PC-9 (cell line): ENCODE measurements around the gene TBX2. TPM values are rescaled to one million over a fixed set of nuclear protein-coding genes. Genes with fewer than 3 reads are reported as not detected.

Experiments
- BruUV-seq: library from RNA; stranded (reverse); fragments of 400-500 nt; replicated peaks from 2 replicates; lab custom pipeline; 2021; lab: Mats Ljungman, UMichigan
- CTCF ChIA-PET: fragments of 300-600 bp; sonication (Branson Sonifier 250); formaldehyde crosslinking; loops from one replicate; lab custom pipeline; 2022; ENCODE audit warnings: antibody characterized with exemption; lab: Charles Lee
- POLR2A ChIA-PET: fragments of 300-600 bp; sonication (Branson Sonifier 250); formaldehyde crosslinking; loops from one replicate; lab custom pipeline; 2022; ENCODE audit warnings: antibody characterized with exemption; ENCODE audit not compliant: unreplicated experiment; lab: Charles Lee
- DNase-seq, 2 experiments: peaks; one replicate each; pipeline versions ENCODE4 v3.0.0 to v3.0.0-alpha.2; 2015 to 2022; ENCODE audit warnings: mixed read lengths in 1 of 2
- H2AFZ ChIP-seq: fragments of 200-600 bp; sonication (generic); 2 replicates; pipeline ENCODE4 v1.8.1; 2017; ENCODE audit warnings: antibody characterized with exemption
- H3F3A ChIP-seq: fragments of 200-600 bp; sonication (generic); 2 replicates; pipeline ENCODE4 v1.8.1; 2017; ENCODE audit warnings: antibody characterized with exemption, mild to moderate bottlenecking, low read depth; ENCODE audit not compliant: insufficient read depth
- H3K27ac ChIP-seq: fragments of 200-600 bp; sonication (generic); 2 replicates; pipeline ENCODE4 v1.6.1; 2016; ENCODE audit warnings: mixed run types
- H3K27me3 ChIP-seq: fragments of 200-600 bp; sonication (generic); 2 replicates; pipeline ENCODE4 v1.6.1; 2016; ENCODE audit warnings: low read depth, mixed run types; ENCODE audit not compliant: insufficient read depth
- H3K36me3 ChIP-seq: fragments of 200-600 bp; sonication (generic); 2 replicates; pipeline ENCODE4 v1.6.1; 2016; ENCODE audit warnings: low read depth, mixed run types
- H3K4me1 ChIP-seq: fragments of 200-600 bp; sonication (generic); replicated peaks from 2 replicates; pipeline ENCODE4 v1.6.1; 2016; ENCODE audit warnings: mixed run types; ENCODE audit not compliant: insufficient read depth
- H3K4me2 ChIP-seq: fragments of 200-600 bp; sonication (generic); 2 replicates; pipeline ENCODE4 v1.6.1; 2017; ENCODE audit warnings: mixed run types
- H3K4me3 ChIP-seq: fragments of 200-600 bp; sonication (generic); 2 replicates; pipeline ENCODE4 v1.6.1; 2016; ENCODE audit warnings: mixed run types
- H3K79me2 ChIP-seq: fragments of 200-600 bp; sonication (generic); 2 replicates; pipeline ENCODE4 v1.6.1; 2017; ENCODE audit warnings: low read depth, mixed run types
- H3K9me2 ChIP-seq: fragments of 200-600 bp; sonication (generic); 2 replicates; pipeline ENCODE4 v1.8.1; 2017; ENCODE audit warnings: mild to moderate bottlenecking; ENCODE audit not compliant: insufficient read depth
- H3K9me3 ChIP-seq: fragments of 200-600 bp; sonication (generic); 2 replicates; pipeline ENCODE4 v1.8.1; 2016; ENCODE audit warnings: low read depth; ENCODE audit not compliant: insufficient read depth
- H4K20me1 ChIP-seq: fragments of 200-600 bp; sonication (generic); 2 replicates; pipeline ENCODE4 v1.8.1; 2017; ENCODE audit not compliant: insufficient read depth
- CTCF ChIP-seq: fragments of 200-600 bp; sonication (generic); conservative IDR thresholded peaks from 2 replicates; pipeline ENCODE4 v1.6.1; 2017; ENCODE audit warnings: mixed run types, antibody characterized with exemption, mild to moderate bottlenecking, moderate library complexity
- EZH2 ChIP-seq: fragments of 200-600 bp; sonication (generic); IDR thresholded peaks from 2 replicates; pipeline ENCODE4 v1.8.0; 2017; ENCODE audit warnings: antibody characterized with exemption, low read depth
- intact Hi-C: fragments of 100-400 bp; cut with micrococcal nuclease; formaldehyde crosslinking; loops from one replicate; pipeline ENCODE4 v1.10.0; 2022; ENCODE audit not compliant: unreplicated experiment
- total RNA-seq: library from RNA; stranded (reverse); gene quantifications from 2 replicates; pipeline ENCODE4 v1.2.3, GENCODE V29; 2021

TBX2 gene
- total RNA-seq, 1 experiment from 2014 or later = 0.44 TPM

GRCh38 chr17:61414141-61414935 lies 14.7 kb downstream of the TBX2 start:
- 0 out of 2 replicates have a peak, but pooled peaks cover 6% of the 10 kb centered on the region for H3K4me1 ChIP-seq
- no peaks in the 10 kb centered on the region for H4K20me1 ChIP-seq
- ChIA-PET CTCF (interaction anchor here (0.5 kb wide), 1 partner anchor 64 kb away, joined by 4 read pairs; no protein-coding TSS in a partner anchor), POLR2A (no interaction called here)
- H3K9me3 ChIP-seq = no peaks in the 10 kb centered on the region
- no TSS peak for BruUV-seq
- TF ChIP-seq EZH2 = no peak
- TF ChIP-seq CTCF = no peak
- DNase-seq = no peak
- no peaks in the 10 kb centered on the region for H3K36me3 ChIP-seq
- intact Hi-C loops = loop anchor here (5.0 kb wide), 2 partner anchors 223 to 412 kb away; no protein-coding TSS in a partner anchor
- H3K27ac ChIP-seq = no peak overlapping the region
- no peak overlapping the region for H2AFZ ChIP-seq
- H3K27me3 ChIP-seq = no peaks in the 10 kb centered on the region
- no peak overlapping the region for H3K4me2 ChIP-seq
- H3K4me3 ChIP-seq = no peak overlapping the region
- no peaks in the 10 kb centered on the region for H3K79me2 ChIP-seq
- H3F3A ChIP-seq = 0 out of 2 replicates have a peak, but pooled peaks cover 5% of the 10 kb centered on the region
- H3K9me2 ChIP-seq = no peaks in the 10 kb centered on the region

- no peak overlapping the region for H2AFZ ChIP-seq
- H3K27me3 ChIP-seq = no peaks in the 10 kb centered on the region
- H3K4me2 ChIP-seq = no peak overlapping the region
- TF ChIP-seq CTCF (no peak), EZH2 (no peak)
- no TSS peak for BruUV-seq
- no peaks in the 10 kb centered on the region for H3K9me2 ChIP-seq
- H4K20me1 ChIP-seq = no peaks in the 10 kb centered on the region
- ChIA-PET POLR2A (no interaction called here), CTCF (no interaction called here)
- no peaks in the 10 kb centered on the region for H3K9me3 ChIP-seq
- no peak overlapping the region for H3K27ac ChIP-seq
- 0 out of 2 replicates have a peak, but pooled peaks cover 6% of the 10 kb centered on the region for H3K4me1 ChIP-seq
- H3K36me3 ChIP-seq = no peaks in the 10 kb centered on the region
- intact Hi-C loops = loop anchor here (5.0 kb wide), 2 partner anchors 222 to 413 kb away; no protein-coding TSS in a partner anchor
- no peak overlapping the region for H3K4me3 ChIP-seq
- H3F3A ChIP-seq = 0 out of 2 replicates have a peak, but pooled peaks cover 5% of the 10 kb centered on the region
- no peaks in the 10 kb centered on the region for H3K79me2 ChIP-seq
- DNase-seq = no peak
These were observed 15.3 kb downstream of the TBX2 start for GRCh38 chr17:61414936-61415251.

- H3K4me1 ChIP-seq = 0 out of 2 replicates have a peak, but pooled peaks cover 6% of the 10 kb centered on the region
- H3K36me3 ChIP-seq = no peaks in the 10 kb centered on the region
- no peak overlapping the region for H3K27ac ChIP-seq
- no peak for DNase-seq
- H3K9me2 ChIP-seq = no peaks in the 10 kb centered on the region
- H3K79me2 ChIP-seq = no peaks in the 10 kb centered on the region
- intact Hi-C loops = loop anchor here (1.0 kb wide), 1 partner anchor 160 kb away; no protein-coding TSS in a partner anchor
- POLR2A ChIA-PET = no interaction called here
- H3F3A ChIP-seq = 0 out of 2 replicates have a peak, but pooled peaks cover 5% of the 10 kb centered on the region
- H3K4me2 ChIP-seq = no peak overlapping the region
- H3K27me3 ChIP-seq = no peaks in the 10 kb centered on the region
- H3K4me3 ChIP-seq = no peak overlapping the region
- no peaks in the 10 kb centered on the region for H3K9me3 ChIP-seq
- CTCF ChIA-PET = interaction anchor here (0.7 kb wide), 1 partner anchor 159 kb away, joined by 3 read pairs; no protein-coding TSS in a partner anchor
- no peaks in the 10 kb centered on the region for H4K20me1 ChIP-seq
- TF ChIP-seq EZH2 (no peak), CTCF (no peak)
- no TSS peak for BruUV-seq
- no peak overlapping the region for H2AFZ ChIP-seq
These were observed 15.9 kb downstream of the TBX2 start for GRCh38 chr17:61415374-61416210.
